Left kidney (tissue), 2 donors: ENCODE data around the gene CAST. TPM values are rescaled to one million over a fixed set of nuclear protein-coding genes. Genes with fewer than 3 reads are reported as not detected.
A peak's percentile ranks its signal among the peaks of the same experiment; 100 is the strongest.
"Not testable (repeated sequence)": the region's sequence is repeated elsewhere in the genome, so short reads cannot be mapped to it uniquely, and the experiment has no call there.

ENCODE experiments used
- DNase-seq: peaks from one replicate; pipeline ENCODE4 v3.0.0-alpha.2; 2013
- polyA plus RNA-seq: library from polyadenylated mRNA; unstranded; fragments of 120-200 nt; gene quantifications from one replicate; pipeline ENCODE4 v1.2.1, GENCODE V29; 2013; ENCODE audit not compliant: insufficient read length

The CAST gene
- polyA plus RNA-seq, 1 donor, result 138 TPM

GRCh38 chr5:96778409-96778808 is 116.2 kb downstream of the CAST start:
- no peak for DNase-seq

- no peak for DNase-seq
These were observed 118.5 kb downstream of the CAST start for GRCh38 chr5:96780626-96781025.

GRCh38 chr5:96781031-96781971 is 119.1 kb downstream of the CAST start:
- DNase-seq, result no peak

- DNase-seq, result no peak
These were observed 121.2 kb downstream of the CAST start for GRCh38 chr5:96783326-96783725.

GRCh38 chr5:96785326-96786109 is 123.3 kb downstream of the CAST start:
- DNase-seq, result no peak

- DNase-seq, result no peak
These were observed 126.1 kb downstream of the CAST start for GRCh38 chr5:96788112-96788749.

GRCh38 chr5:96789794-96790330 is 127.7 kb downstream of the CAST start:
- no peak for DNase-seq

GRCh38 chr5:96790961-96791504 is 128.9 kb downstream of the CAST start:
- DNase-seq, result no peak

GRCh38 chr5:96794757-96795156 is 132.6 kb downstream of the CAST start:
- DNase-seq, result no peak

- DNase-seq, result no peak
These were observed 133.4 kb downstream of the CAST start for GRCh38 chr5:96795626-96796025.

GRCh38 chr5:96796434-96796833 is 134.3 kb downstream of the CAST start:
- DNase-seq, result no peak

GRCh38 chr5:96801718-96802117 is 139.5 kb downstream of the CAST start:
- DNase-seq, result not testable (repeated sequence)

GRCh38 chr5:96807075-96807654 is 145.0 kb downstream of the CAST start:
- DNase-seq, result peak; percentile 60

- DNase-seq, result no peak
These were observed 146.3 kb downstream of the CAST start for GRCh38 chr5:96808541-96808828.

- DNase-seq, result no peak
These were observed 146.8 kb downstream of the CAST start for GRCh38 chr5:96808868-96809558.

GRCh38 chr5:96809921-96810320 is 147.7 kb downstream of the CAST start:
- no peak for DNase-seq

GRCh38 chr5:96812851-96813250 is 150.7 kb downstream of the CAST start:
- no peak for DNase-seq

GRCh38 chr5:96814041-96814440 is 151.9 kb downstream of the CAST start:
- DNase-seq, result no peak

- no peak for DNase-seq
These were observed 154.3 kb downstream of the CAST start for GRCh38 chr5:96816411-96816939.

- no peak for DNase-seq
These were observed 154.8 kb downstream of the CAST start for GRCh38 chr5:96816991-96817390.

GRCh38 chr5:96817506-96817905 is 155.3 kb downstream of the CAST start:
- no peak for DNase-seq
